ENCODE data around the gene DNAAF8.

GRCh38 chr16:4796982-4797804 lies 62.9 kb downstream of the DNAAF8 start:
- TF ChIP-seq CTCF (IDR thresholded peaks at IDR 0.05): no peak
- TF ChIP-seq POLR2A (IDR thresholded peaks at IDR 0.05): no peak

Measured in tibial nerve (tissue), 3 donors.